Measurements from ENCODE around the gene ANKFY1. TPM values are rescaled to one million over a fixed set of nuclear protein-coding genes. Genes with fewer than 3 reads are reported as not detected.
A peak's percentile ranks its signal among the peaks of the same experiment; 100 is the strongest.

Gene ANKFY1
- total RNA-seq, 4 donors from 2014 or later: 12.6 to 26.9 (median 13.5) TPM

DNA sequence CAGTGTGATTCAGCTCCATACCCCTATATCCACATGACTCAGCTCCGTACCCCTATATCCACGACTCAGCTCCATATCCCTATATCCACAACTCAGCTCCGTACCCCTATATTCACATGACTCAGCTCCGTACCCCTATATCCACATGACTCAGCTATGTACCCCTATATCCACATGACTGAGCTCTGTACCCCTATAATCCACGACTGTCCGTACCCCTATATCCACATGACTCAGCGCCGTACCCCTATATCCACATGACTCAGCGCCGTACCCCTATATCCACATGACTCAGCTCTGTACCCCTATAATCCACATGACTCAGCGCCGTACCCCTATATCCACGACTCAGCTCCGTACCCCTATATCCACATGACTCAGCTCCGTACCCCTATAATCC is 104.0 kb downstream of the ANKFY1 start:
- in situ Hi-C loops (cut with MboI; ENCODE audit: low sequenced_read_pairs in 4 of 4): no loop called here
- Histone ChIP-seq H3K27ac (peak overlapping the region in 1 of 4 donors; percentile 93), H3K36me3 (peaks cover 0 to 17% of the 10 kb centered on the region in 2 donors), H3K9me3 (no peaks in the 10 kb centered on the region), H3K27me3 (no peaks in the 10 kb centered on the region), H3K4me1 (peaks cover 18 to 41% of the 10 kb centered on the region in 2 donors), H3K4me3 (no peak overlapping the region)
- ATAC-seq (no peak), DNase-seq (no peak)
- TF ChIP-seq POLR2A (IDR thresholded peaks at IDR 0.05): no peak
- TF ChIP-seq, protein P1, sequence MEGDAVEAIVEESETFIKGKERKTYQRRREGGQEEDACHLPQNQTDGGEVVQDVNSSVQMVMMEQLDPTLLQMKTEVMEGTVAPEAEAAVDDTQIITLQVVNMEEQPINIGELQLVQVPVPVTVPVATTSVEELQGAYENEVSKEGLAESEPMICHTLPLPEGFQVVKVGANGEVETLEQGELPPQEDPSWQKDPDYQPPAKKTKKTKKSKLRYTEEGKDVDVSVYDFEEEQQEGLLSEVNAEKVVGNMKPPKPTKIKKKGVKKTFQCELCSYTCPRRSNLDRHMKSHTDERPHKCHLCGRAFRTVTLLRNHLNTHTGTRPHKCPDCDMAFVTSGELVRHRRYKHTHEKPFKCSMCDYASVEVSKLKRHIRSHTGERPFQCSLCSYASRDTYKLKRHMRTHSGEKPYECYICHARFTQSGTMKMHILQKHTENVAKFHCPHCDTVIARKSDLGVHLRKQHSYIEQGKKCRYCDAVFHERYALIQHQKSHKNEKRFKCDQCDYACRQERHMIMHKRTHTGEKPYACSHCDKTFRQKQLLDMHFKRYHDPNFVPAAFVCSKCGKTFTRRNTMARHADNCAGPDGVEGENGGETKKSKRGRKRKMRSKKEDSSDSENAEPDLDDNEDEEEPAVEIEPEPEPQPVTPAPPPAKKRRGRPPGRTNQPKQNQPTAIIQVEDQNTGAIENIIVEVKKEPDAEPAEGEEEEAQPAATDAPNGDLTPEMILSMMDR (IDR thresholded peaks at IDR 0.05 in 4 of 5, conservative IDR thresholded peaks at IDR 0.05 in 1 of 5): no peak
- intact Hi-C loops (cut with DNase I; ENCODE audit: low total_unique reads): no loop called here

DNA sequence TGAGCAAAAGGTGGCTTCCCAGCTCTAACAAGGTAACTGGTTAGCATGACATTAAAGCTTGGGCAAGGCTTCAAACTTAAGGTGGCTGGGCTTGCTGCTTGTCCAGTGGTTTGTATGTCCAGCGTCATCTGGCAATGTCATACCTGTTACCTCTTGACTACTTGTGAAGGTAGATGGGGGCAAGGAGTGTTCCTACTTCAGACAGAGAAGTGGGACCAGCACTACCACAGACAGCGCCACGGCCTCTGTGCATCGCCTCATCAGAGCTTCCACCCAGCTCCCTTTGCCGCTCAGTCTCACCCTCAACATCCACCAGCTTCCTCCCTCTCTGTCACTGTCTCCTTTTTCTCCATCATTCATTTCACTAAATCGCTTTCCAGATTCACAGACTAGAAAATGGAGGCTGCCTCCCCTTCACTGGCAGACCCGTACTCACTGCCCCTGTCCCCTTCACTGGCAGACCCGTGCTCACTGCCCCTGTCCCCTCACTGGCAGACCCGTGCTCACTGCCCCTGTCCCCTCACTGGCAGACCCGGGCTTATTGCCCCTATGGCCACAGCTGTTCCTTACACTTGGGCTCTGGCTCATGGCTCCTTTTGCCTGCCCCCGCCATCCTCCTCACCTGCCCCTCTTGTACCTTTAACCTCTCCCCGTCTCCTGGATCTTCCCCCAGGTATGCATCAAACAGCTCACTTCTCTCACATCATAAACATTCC is 106.0 kb downstream of the ANKFY1 start:
- H3K4me3 ChIP-seq: no peak overlapping the region
- no peaks in the 10 kb centered on the region for H3K9me3 ChIP-seq
- TF ChIP-seq POLR2A (IDR thresholded peaks at IDR 0.05): no peak
- TF ChIP-seq, protein P1 (IDR thresholded peaks at IDR 0.05 in 4 of 5, conservative IDR thresholded peaks at IDR 0.05 in 1 of 5): no peak
- intact Hi-C loops (cut with DNase I; ENCODE audit: low total_unique reads): no loop called here
- peaks cover 18 to 25% of the 10 kb centered on the region in 2 donors for H3K4me1 ChIP-seq
- H3K27ac ChIP-seq: peak overlapping the region in 2 of 4 donors; percentile 18 to 68
- H3K27me3 ChIP-seq: no peaks in the 10 kb centered on the region
- peaks cover 0 to 35% of the 10 kb centered on the region in 2 donors for H3K36me3 ChIP-seq
- ATAC-seq (no peak), DNase-seq (no peak)
- in situ Hi-C loops (cut with MboI; ENCODE audit: low sequenced_read_pairs in 4 of 4): no loop called here

DNA sequence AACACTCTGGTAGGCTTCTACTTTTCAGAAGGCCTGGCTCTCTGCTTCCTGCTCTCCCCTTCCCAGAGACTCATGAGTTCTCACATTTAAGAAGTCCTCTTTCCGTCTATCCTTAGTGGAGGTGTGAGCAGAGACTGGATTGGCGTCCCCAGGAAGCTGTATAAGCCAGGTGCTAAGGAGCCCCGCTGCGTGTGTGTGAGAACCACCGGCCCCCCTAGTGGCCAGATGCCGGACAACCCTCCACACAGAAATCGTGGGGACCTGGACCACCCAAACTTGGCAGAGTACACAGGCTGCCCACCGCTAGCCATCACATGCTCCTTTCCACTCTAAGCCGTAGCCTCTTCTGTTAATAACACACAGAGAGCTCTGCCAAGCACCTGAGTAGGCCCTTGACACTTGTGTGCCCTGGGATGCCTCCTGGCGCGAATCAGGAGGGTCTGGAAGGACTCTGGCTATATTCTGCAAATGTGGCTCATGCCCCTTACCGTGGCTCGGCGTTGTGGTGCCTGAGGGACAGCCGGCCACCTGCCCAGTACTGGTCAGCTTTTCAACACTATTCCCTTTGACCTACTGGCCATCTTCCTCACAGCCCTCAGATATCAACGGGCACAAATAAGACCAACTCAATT is 106.9 kb downstream of the ANKFY1 start:
- no peaks in the 10 kb centered on the region for H3K27me3 ChIP-seq
- no peak for DNase-seq

DNA sequence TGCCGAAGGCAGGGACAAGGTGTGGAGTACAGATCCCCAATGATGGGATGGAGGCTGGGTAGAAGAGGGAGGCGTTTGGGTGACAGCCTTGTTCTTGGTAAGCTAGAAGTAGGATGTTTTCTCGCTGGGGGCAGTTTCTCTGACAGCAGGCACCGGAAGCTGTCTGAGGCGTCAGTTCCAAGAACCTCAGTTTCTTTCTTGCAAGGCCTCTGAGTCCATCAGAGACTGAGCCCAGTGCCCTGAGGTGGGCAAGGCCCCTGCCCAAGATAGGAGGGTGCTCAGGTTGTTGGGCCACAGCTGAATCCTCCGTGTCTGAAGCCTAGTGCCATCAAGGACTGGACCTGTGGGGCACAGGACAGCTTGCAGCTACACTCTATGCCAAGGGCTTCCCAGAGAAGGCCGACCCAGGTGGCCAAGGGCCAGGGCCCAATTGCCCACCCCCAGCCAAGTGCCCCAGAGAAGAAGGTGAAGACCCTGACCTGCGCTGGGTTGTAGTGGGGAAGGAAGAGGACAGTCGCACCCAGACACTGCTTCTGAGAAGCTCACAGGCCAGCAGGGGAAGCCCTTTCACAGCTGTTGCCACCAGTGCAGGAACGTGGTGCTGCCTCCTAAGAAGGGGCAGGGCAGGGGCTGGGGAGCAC is 107.7 kb downstream of the ANKFY1 start:
- no peak for DNase-seq
- H3K4me3 ChIP-seq: no peak overlapping the region
- H3K4me1 ChIP-seq: peaks cover 8 to 10% of the 10 kb centered on the region in 2 donors
- TF ChIP-seq, protein P1 (IDR thresholded peaks at IDR 0.05 in 4 of 5, conservative IDR thresholded peaks at IDR 0.05 in 1 of 5): no peak
- no peak for TF ChIP-seq POLR2A (IDR thresholded peaks at IDR 0.05)
- ATAC-seq: no peak
- intact Hi-C loops (cut with DNase I; ENCODE audit: low total_unique reads) (no loop called here), in situ Hi-C loops (cut with MboI; ENCODE audit: low sequenced_read_pairs in 4 of 4) (no loop called here)
- no peaks in the 10 kb centered on the region for H3K27me3 ChIP-seq
- no peaks in the 10 kb centered on the region for H3K9me3 ChIP-seq
- H3K36me3 ChIP-seq: peaks cover 0 to 35% of the 10 kb centered on the region in 2 donors
- peak overlapping the region in 1 of 4 donors; percentile 68 for H3K27ac ChIP-seq

More for the DNA sequence above, 106.9 kb downstream of the ANKFY1 start:
- H3K36me3 ChIP-seq: peaks cover 0 to 35% of the 10 kb centered on the region in 2 donors
- peak overlapping the region in 2 of 4 donors; percentile 18 to 68 for H3K27ac ChIP-seq
- in situ Hi-C loops (cut with MboI; ENCODE audit: low sequenced_read_pairs in 4 of 4): no loop called here
- ATAC-seq: no peak
- peaks cover 14 to 16% of the 10 kb centered on the region in 2 donors for H3K4me1 ChIP-seq
- no peaks in the 10 kb centered on the region for H3K9me3 ChIP-seq
- intact Hi-C loops (cut with DNase I; ENCODE audit: low total_unique reads): no loop called here
- TF ChIP-seq POLR2A (IDR thresholded peaks at IDR 0.05): no peak
- TF ChIP-seq, protein P1 (IDR thresholded peaks at IDR 0.05 in 4 of 5, conservative IDR thresholded peaks at IDR 0.05 in 1 of 5): peak in 2 of 5 experiments; percentile 17 to 19
- no peak overlapping the region for H3K4me3 ChIP-seq

Data from gastrocnemius medialis (tissue), 4 donors.